Measurements from ENCODE around the gene TOM1L2. TPM values are rescaled to one million over a fixed set of nuclear protein-coding genes. Genes with fewer than 3 reads are reported as not detected.

The TOM1L2 gene
- total RNA-seq, 1 experiment from 2014 or later = 45.2 TPM

GRCh38 chr17:17824119-17824782 is 147.9 kb downstream of the TOM1L2 start:
- intact Hi-C loops (cut with micrococcal nuclease; ENCODE audit: unreplicated experiment) = loop anchor here (10.0 kb wide), 1 partner anchor 211 kb away; the partner anchor contains the start of genes ATPAF2 and GID4
- BruUV-seq (replicated peaks) = no TSS peak
- Histone ChIP-seq H3K4me3 (ENCODE audit: low read depth in 2 of 2, low read length in 2 of 2) (peak overlapping the region; percentile 11 to 30; a peak in 2 of 4 replicates), H3K27me3 (ENCODE audit: control insufficient read depth, insufficient read depth, low read length) (no peaks in the 10 kb centered on the region), H3K36me3 (ENCODE audit: control insufficient read depth, insufficient read depth, low read length) (no peaks in the 10 kb centered on the region; the same call in none of the 2 replicates), H3K27ac (ENCODE audit: low read length) (peak overlapping the region; percentile 96), H3K9me3 (ENCODE audit: control insufficient read depth, insufficient read depth, low read depth, low read length) (no peaks in the 10 kb centered on the region), H3K4me1 (ENCODE audit: control insufficient read depth, insufficient read depth, low read length) (peaks cover 83% of the 10 kb centered on the region)
- POLR2A ChIA-PET = no interaction called here
- no peak for TF ChIP-seq SIN3A (IDR thresholded peaks at IDR 0.05; ENCODE audit: borderline replicate concordance, insufficient read depth, low read depth, low read length)
- no peak for TF ChIP-seq TCF7L2 (IDR thresholded peaks at IDR 0.05; ENCODE audit: low read depth, low read length)
- TF ChIP-seq, protein P1, sequence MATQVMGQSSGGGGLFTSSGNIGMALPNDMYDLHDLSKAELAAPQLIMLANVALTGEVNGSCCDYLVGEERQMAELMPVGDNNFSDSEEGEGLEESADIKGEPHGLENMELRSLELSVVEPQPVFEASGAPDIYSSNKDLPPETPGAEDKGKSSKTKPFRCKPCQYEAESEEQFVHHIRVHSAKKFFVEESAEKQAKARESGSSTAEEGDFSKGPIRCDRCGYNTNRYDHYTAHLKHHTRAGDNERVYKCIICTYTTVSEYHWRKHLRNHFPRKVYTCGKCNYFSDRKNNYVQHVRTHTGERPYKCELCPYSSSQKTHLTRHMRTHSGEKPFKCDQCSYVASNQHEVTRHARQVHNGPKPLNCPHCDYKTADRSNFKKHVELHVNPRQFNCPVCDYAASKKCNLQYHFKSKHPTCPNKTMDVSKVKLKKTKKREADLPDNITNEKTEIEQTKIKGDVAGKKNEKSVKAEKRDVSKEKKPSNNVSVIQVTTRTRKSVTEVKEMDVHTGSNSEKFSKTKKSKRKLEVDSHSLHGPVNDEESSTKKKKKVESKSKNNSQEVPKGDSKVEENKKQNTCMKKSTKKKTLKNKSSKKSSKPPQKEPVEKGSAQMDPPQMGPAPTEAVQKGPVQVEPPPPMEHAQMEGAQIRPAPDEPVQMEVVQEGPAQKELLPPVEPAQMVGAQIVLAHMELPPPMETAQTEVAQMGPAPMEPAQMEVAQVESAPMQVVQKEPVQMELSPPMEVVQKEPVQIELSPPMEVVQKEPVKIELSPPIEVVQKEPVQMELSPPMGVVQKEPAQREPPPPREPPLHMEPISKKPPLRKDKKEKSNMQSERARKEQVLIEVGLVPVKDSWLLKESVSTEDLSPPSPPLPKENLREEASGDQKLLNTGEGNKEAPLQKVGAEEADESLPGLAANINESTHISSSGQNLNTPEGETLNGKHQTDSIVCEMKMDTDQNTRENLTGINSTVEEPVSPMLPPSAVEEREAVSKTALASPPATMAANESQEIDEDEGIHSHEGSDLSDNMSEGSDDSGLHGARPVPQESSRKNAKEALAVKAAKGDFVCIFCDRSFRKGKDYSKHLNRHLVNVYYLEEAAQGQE (IDR thresholded peaks at IDR 0.05; ENCODE audit: insufficient read depth in 1 of 2, low read depth in 2 of 2, low read length in 1 of 2) = no peak
- TF ChIP-seq, protein P2, sequence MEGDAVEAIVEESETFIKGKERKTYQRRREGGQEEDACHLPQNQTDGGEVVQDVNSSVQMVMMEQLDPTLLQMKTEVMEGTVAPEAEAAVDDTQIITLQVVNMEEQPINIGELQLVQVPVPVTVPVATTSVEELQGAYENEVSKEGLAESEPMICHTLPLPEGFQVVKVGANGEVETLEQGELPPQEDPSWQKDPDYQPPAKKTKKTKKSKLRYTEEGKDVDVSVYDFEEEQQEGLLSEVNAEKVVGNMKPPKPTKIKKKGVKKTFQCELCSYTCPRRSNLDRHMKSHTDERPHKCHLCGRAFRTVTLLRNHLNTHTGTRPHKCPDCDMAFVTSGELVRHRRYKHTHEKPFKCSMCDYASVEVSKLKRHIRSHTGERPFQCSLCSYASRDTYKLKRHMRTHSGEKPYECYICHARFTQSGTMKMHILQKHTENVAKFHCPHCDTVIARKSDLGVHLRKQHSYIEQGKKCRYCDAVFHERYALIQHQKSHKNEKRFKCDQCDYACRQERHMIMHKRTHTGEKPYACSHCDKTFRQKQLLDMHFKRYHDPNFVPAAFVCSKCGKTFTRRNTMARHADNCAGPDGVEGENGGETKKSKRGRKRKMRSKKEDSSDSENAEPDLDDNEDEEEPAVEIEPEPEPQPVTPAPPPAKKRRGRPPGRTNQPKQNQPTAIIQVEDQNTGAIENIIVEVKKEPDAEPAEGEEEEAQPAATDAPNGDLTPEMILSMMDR (IDR thresholded peaks at IDR 0.05) = no peak
- no peak for TF ChIP-seq POLR2AphosphoS5 (IDR thresholded peaks at IDR 0.05; ENCODE audit: low read depth, low read length)
- ATAC-seq (no peak), DNase-seq (ENCODE audit: low read depth, low spot score) (no peak)
- in situ Hi-C loops (cut with HindIII; ENCODE audit: low pct_unique_long_range_greater_than_20kb, low sequenced_read_pairs) = no loop called here
- CTCF ChIA-PET = no interaction called here

DNA sequence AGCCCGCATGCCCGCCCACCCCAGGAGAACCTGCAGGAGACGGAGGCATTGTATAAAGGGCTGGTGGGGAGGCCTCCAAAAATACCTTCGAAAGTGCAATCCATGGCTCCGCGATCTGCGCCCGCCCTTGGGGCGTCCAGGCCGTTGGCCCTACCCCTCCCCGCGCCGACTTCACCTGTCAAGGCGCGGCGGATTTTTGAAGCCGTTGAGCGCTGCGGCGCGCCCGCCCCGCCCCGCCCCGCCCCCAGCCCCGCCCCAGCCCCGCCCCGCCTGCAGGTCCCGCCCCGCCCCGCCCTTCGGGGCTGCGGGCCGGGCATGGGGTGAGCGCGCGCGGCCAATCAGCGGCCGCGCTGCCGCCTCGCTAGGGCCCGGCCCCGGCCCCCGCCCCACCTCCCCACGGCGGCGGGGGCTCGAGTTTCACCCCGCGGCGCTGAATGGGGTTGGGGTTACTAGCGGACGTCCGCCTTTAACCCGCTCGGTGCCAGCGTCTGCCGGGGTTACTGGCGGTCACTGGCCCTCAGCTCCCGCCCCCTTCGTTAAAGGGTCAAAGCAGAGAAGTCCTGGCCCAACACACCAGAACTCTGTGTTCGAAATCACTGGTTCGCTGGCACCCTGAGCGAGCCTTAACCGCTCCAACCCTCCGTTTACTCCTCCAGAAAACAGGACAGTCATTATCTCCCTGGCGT is 148.6 kb downstream of the TOM1L2 start:
- ATAC-seq (peak; percentile 88), DNase-seq (ENCODE audit: low read depth, low spot score) (no peak)
- no TSS peak for BruUV-seq (replicated peaks)
- ChIA-PET POLR2A (no interaction called here), CTCF (no interaction called here)
- Histone ChIP-seq H3K4me3 (ENCODE audit: low read depth in 2 of 2, low read length in 2 of 2) (peak overlapping the region; percentile 49 to 65), H3K27ac (ENCODE audit: low read length) (peak overlapping the region; percentile 96), H3K9me3 (ENCODE audit: control insufficient read depth, insufficient read depth, low read depth, low read length) (no peaks in the 10 kb centered on the region), H3K27me3 (ENCODE audit: control insufficient read depth, insufficient read depth, low read length) (no peaks in the 10 kb centered on the region), H3K36me3 (ENCODE audit: control insufficient read depth, insufficient read depth, low read length) (no peaks in the 10 kb centered on the region; the same call in none of the 2 replicates), H3K4me1 (ENCODE audit: control insufficient read depth, insufficient read depth, low read length) (peaks cover 89% of the 10 kb centered on the region)
- in situ Hi-C loops (cut with HindIII; ENCODE audit: low pct_unique_long_range_greater_than_20kb, low sequenced_read_pairs) = no loop called here
- intact Hi-C loops (cut with micrococcal nuclease; ENCODE audit: unreplicated experiment) = loop anchor here (10.0 kb wide), 1 partner anchor 211 kb away; the partner anchor contains the start of genes ATPAF2 and GID4
- no peak for TF ChIP-seq SIN3A (IDR thresholded peaks at IDR 0.05; ENCODE audit: borderline replicate concordance, insufficient read depth, low read depth, low read length)

Data from Panc1 (cell line).